Kidney (tissue), 14 donors: ENCODE results near the gene RIT1. TPM values are rescaled to one million over a fixed set of nuclear protein-coding genes. Genes with fewer than 3 reads are reported as not detected.

ENCODE experiments used
- DNase-seq, 5 donors: peaks; one replicate each; pipeline ENCODE4 v3.0.0-alpha.2; 2013 to 2020
- FAIRE-seq: peaks from 2 replicates; lab custom pipeline; 2012; peaks lifted over from hg19 to GRCh38; lab: Jason Lieb, UNC
- H3K27ac ChIP-seq, 2 donors: one replicate each; pipeline ENCODE4 v1.7.0; 2013; ENCODE audit warnings: low read depth in 2 of 2, low read length in 2 of 2, inconsistent platforms in 1 of 2
- H3K27me3 ChIP-seq: one replicate; pipeline ENCODE4 v1.7.1; 2013; ENCODE audit warnings: low read length, inconsistent platforms; ENCODE audit not compliant: control insufficient read depth, insufficient read depth
- H3K36me3 ChIP-seq, 3 donors: one replicate each; pipeline versions ENCODE4 v1.7.0 to v1.7.1; 2013; ENCODE audit warnings: low read length in 3 of 3, control low read depth in 1 of 3, inconsistent platforms in 1 of 3; ENCODE audit not compliant: insufficient read depth in 3 of 3, control insufficient read depth in 2 of 3
- H3K4me1 ChIP-seq, 3 donors: one replicate each; pipeline versions ENCODE4 v1.7.0 to v1.7.1; 2013; ENCODE audit warnings: low read length in 3 of 3, inconsistent platforms in 1 of 3, low read depth in 1 of 3; ENCODE audit not compliant: control insufficient read depth in 2 of 3, insufficient read depth in 2 of 3
- H3K4me3 ChIP-seq, 3 donors: one replicate each; pipeline versions ENCODE4 v1.7.0 to v1.8.1; 2013; ENCODE audit warnings: low read length in 3 of 3, control low read depth in 1 of 3, inconsistent platforms in 1 of 3
- H3K9ac ChIP-seq, 3 donors: one replicate each; pipeline versions ENCODE4 v1.7.0 to v1.7.1; 2013; ENCODE audit warnings: low read length in 3 of 3, control low read depth in 1 of 3, inconsistent platforms in 1 of 3
- H3K9me3 ChIP-seq, 3 donors: one replicate each; pipeline versions ENCODE4 v1.7.0 to v1.7.1; 2013; ENCODE audit warnings: low read length in 3 of 3, control low read depth in 1 of 3, inconsistent platforms in 1 of 3; ENCODE audit not compliant: control insufficient read depth in 2 of 3, insufficient read depth in 1 of 3
- CTCF ChIP-seq: IDR thresholded peaks from 3 replicates; pipeline ENCODE4 v1.5.1; 2012; ENCODE audit warnings: mild to moderate bottlenecking, moderate library complexity, borderline replicate concordance; ENCODE audit not compliant: insufficient read depth; ENCODE audit errors: extremely low read depth
- intact Hi-C: fragments of 100-400 bp; cut with DNase I; formaldehyde crosslinking; loops from one replicate; pipeline ENCODE4 v1.11.1; 2022
- polyA plus RNA-seq: library from polyadenylated mRNA; stranded (reverse); fragments of 350-450 nt; fragmentation: Illumina TruSeq; extraction: RNeasy Lipid Tissue Mini Kit (QIAGEN cat#74804); gene quantifications from one replicate; pipeline ENCODE4 v1.2.3, GENCODE V29; 2014; ENCODE audit warnings: low read depth, low replicate concordance; ENCODE audit not compliant: insufficient read depth
- total RNA-seq: library from RNA; stranded (reverse); fragmentation: NEBNext Ultra II Directional; extraction: Animal tissue kit (Norgen Biotek cat#: 25700); gene quantifications from one replicate; pipeline ENCODE4 v1.2.1, GENCODE V29; 2021
- donor health status: control.
- donor health status: control.
- donor health status: control.
- donor health status: control.
- donor health status: control.
- donor health status: DM: yes; HTN: yes; CAD: no.
- donor health status: Normal renal cell carcinoma (clear cell type).

RIT1 gene
- total and polyA plus RNA-seq, 2 donors from 2014 or later: 33.2 to 40.8 TPM

GRCh38 chr1:155934097-155934935 lies 23.2 kb upstream of the RIT1 start, which contains the start of gene KHDC4:
Gene KHDC4 (minus strand): TSS chr1:155934413. CDS start chr1:155934373, 40 bp downstream.
- H3K27me3 ChIP-seq: no peaks in the 10 kb centered on the region

GRCh38 chr1:155933591-155934096 lies 22.5 kb upstream of the RIT1 start:
- Histone ChIP-seq H3K9me3 (no peaks in the 10 kb centered on the region), H3K36me3 (peaks cover 5 to 26% (median 7%) of the 10 kb centered on the region in 3 donors), H3K4me3 (peak overlapping the region; percentile 75 to 98 (median 82)), H3K4me1 (peaks cover 3 to 21% (median 9%) of the 10 kb centered on the region in 3 donors), H3K27ac (peak overlapping the region; percentile 73 to 96), H3K9ac (peak overlapping the region; percentile 64 to 98 (median 88)), H3K27me3 (no peaks in the 10 kb centered on the region)
- intact Hi-C loops: no loop called here
- FAIRE-seq (no peak), DNase-seq (peak in 2 of 5 donors; percentile 11 to 77)
- TF ChIP-seq CTCF: no peak

More at GRCh38 chr1:155934097-155934935, 23.2 kb upstream of the RIT1 start, which contains the start of gene KHDC4:
- Histone ChIP-seq H3K4me1 (peaks cover 3 to 21% (median 9%) of the 10 kb centered on the region in 3 donors), H3K9ac (peak within 1 kb of the TSS; percentile 64 to 98 (median 88)), H3K36me3 (peaks cover 2 to 21% (median 3%) of the 10 kb centered on the region in 3 donors), H3K4me3 (peak within 1 kb of the TSS; percentile 75 to 98 (median 82)), H3K27ac (peak within 1 kb of the TSS; percentile 88 to 96), H3K9me3 (no peaks in the 10 kb centered on the region)
- DNase-seq (peak; percentile 98 to 100 (median 98)), FAIRE-seq (peak; percentile 98)
- TF ChIP-seq CTCF: peak; percentile 1
- intact Hi-C loops: no loop called here

GRCh38 chr1:155932487-155932886 lies 21.3 kb upstream of the RIT1 start:
- Histone ChIP-seq H3K27me3 (no peaks in the 10 kb centered on the region), H3K4me3 (peak overlapping the region in 1 of 3 donors; percentile 82), H3K36me3 (peaks cover 5 to 32% (median 7%) of the 10 kb centered on the region in 3 donors), H3K27ac (no peak overlapping the region), H3K4me1 (peaks cover 3 to 19% (median 9%) of the 10 kb centered on the region in 3 donors), H3K9ac (peak overlapping the region in 1 of 3 donors; percentile 3), H3K9me3 (no peaks in the 10 kb centered on the region)
- DNase-seq (no peak), FAIRE-seq (no peak)
- intact Hi-C loops: no loop called here
- no peak for TF ChIP-seq CTCF
